GM19035 (cell line): Measurements from ENCODE around the gene CLCN1.

ENCODE experiments used
- ATAC-seq: cut with Tn5 transposase; IDR thresholded peaks from one replicate; pipeline ENCODE4 v1.9.1; 2021; ENCODE audit not compliant: unreplicated experiment

The CLCN1 gene

DNA sequence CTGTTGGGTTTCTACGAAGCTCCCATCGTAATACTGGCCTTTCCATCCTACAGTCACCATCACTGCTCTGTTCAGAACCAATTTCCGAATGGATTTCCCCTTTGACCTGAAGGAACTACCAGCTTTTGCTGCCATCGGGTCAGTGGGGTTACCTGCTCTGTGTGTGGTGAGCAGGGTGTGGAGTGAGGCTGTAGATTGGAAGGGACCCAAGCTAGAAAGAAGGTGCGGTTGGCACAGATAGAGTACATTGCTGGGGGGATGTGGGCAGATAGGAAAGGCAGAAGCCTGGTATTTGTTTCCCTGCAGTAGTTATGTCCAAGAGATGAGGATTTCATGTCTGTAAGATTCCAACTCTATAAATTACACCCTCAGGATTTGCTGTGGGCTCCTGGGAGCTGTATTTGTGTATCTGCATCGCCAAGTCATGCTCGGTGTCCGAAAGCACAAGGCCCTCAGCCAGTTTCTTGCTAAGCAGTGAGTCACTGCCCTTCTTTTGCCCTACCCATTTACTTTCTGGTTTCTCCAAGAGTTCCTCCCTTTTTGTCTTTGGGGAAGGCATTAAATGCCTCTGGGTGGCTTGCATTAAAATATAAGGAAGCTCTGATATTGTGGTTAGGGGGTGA, 15.4 kb downstream of the CLCN1 start:
- no peak for ATAC-seq

DNA sequence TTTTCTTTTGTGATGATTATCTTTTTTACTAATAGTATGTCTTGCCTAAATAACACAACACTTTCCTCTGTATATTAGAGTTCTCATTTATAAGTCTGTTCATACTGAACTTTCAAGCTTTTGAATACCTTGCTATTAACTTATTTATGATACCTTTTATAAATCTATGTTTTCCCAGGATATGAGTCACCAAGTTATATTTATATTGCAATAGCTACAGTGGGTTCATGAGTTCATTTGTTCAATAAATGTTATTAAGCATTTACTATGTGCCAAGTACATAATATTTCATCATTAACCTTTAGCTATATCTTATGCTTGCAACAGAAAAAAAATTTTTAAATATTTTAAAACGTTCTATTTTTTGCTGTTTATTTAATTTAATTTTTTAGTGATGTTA, 18.3 kb downstream of the CLCN1 start:
- no peak for ATAC-seq

- ATAC-seq: no peak
Measured at GRCh38 chr7:143337216-143337615, 21.3 kb downstream of the CLCN1 start.

- ATAC-seq: no peak
Measured at GRCh38 chr7:143341842-143342241, 25.9 kb downstream of the CLCN1 start.

DNA sequence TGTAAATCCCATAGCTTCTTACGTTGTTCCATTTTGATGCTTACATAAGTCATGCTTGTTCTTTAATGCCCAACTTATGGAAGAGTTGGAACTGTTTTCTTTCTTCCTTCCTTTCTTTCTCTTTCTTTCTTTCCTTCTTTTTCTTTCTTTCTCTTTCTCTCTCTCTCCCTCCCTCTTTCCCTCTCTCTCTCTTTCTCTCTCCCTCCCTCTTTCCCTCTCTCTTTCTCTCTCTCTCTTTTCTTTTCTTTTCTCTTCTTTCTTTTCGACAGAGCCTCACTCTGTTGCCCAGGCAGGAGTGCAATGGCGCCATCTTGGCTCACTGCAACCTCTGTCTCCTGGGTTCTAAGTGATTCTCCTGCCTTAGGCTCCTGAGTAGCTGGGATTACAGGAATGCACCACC, 27.7 kb downstream of the CLCN1 start:
- ATAC-seq: no peak

DNA sequence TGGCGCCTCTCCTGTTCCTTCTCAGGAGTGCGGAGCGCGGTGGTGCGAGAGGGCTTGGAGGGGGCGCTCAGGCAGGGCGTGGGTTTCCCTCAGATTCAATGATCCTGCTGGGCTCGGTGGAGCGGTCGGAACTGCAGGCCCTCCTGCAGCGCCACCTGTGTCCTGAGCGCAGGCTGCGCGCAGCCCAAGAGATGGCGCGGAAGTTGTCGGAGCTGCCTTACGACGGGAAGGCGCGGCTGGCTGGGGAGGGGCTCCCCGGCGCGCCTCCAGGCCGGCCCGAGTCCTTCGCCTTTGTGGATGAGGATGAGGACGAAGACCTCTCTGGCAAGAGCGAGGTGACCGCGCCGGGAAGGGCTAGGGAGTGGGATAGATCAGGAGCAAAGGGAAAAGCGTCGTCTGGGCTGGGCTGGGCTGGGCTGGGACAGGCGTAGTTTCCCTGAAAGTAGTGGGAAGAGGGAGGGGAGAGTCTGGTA, 29.6 kb downstream of the CLCN1 start:
- ATAC-seq: peak; percentile 83

DNA sequence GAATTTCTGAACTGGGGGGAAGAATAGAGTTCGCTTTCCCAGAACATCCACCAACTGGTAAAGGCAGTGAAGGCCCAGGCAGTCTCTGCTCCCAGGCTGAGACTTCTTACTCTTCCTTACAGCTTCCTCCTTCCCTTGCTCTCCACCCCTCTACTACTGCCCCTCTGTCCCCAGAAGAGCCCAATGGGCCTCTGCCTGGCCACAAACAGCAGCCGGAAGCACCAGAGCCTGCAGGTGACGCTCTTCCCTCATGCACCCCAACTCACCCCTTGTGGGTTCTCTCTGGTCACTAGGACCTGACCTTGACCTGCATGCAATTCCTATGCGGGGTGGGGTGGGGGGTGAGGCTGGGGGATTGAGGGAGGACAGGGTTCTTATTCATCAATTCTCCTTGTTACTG, 30.1 kb downstream of the CLCN1 start:
- ATAC-seq: no peak

DNA sequence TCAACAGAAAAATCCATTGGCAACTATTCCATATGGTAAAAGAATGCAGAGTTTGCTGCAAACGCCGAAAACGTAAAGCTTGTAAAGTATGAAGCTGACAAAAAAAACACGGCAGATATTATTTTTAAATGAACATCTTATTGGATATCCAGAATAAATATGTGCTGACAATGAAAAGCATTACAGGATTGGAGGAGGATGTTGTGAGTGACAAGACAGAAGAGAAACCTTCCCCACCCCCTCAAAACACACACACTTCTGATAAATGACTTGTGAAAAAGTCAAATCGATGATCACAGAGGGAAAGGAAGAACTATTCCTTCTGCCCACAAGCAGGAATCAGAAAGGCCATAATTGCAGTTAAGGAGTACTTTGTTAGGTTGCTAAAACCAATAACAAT, 32.0 kb downstream of the CLCN1 start:
- ATAC-seq: no peak

- ATAC-seq: no peak
Measured at GRCh38 chr7:143351060-143351459, 35.1 kb downstream of the CLCN1 start.

- ATAC-seq: no peak
Measured at GRCh38 chr7:143351574-143351973, 35.7 kb downstream of the CLCN1 start.

DNA sequence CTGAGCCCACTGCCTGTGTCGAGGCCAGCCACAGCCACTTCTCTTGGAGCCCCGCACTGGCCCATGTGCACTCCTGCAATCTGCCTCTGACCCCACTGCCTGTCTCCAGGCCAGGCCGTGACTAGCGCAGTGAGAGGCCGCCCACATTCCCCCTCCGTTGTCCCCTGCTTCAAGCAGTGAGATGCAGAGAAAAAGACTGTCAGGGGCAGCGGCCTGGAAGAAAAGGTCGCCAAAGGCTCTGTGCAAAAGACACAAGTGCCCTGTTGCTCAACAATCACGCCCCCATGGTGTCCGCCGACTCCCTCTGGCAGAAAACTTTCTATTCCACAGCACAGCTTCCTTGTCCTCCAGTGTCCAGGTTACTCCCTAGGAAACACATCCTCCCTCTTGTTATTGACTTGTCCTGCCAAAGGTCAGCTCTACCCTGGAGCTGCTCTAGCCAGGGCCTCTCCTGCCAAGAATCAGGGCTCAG, 36.7 kb downstream of the CLCN1 start:
- ATAC-seq: no peak

GRCh38 chr7:143354376-143354775, 38.5 kb downstream of the CLCN1 start:
- ATAC-seq: no peak

GRCh38 chr7:143354965-143355364, 39.1 kb downstream of the CLCN1 start:
- no peak for ATAC-seq

GRCh38 chr7:143355450-143356385, 39.8 kb downstream of the CLCN1 start:
- no peak for ATAC-seq

GRCh38 chr7:143356414-143357050, 40.6 kb downstream of the CLCN1 start:
- no peak for ATAC-seq

- ATAC-seq: no peak
Measured at GRCh38 chr7:143358626-143359025, 42.7 kb downstream of the CLCN1 start.

DNA sequence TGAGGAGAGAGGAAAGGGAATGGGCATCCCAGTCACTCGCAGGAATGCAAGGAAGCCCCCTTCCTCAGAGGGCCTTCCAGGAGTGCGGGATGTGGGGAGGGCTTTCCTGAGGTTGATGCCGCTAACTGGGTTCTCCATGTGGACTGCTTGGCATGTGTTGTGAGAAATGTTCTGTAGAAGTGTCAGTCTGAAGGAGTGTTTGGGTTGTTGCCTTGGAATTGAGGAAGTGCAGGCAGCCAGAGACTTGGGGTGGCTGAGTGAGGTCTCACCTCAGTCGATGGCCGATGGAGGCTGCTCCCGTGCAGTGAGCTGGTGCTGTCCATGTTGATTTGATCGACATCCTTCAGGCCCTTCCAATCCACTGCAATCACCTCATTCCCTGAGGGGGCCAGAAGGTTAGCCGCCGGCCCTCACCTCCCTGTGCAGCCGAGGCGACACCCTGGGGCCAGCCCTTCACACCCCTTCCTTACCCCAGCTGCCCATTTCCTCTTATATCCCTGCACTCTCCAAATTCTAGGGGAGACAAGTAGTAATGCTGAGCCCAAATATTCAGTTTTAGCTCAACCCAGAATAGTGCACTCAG, 44.0 kb downstream of the CLCN1 start:
- no peak for ATAC-seq

- no peak for ATAC-seq
Measured at GRCh38 chr7:143360788-143361551, 45.1 kb downstream of the CLCN1 start.

DNA sequence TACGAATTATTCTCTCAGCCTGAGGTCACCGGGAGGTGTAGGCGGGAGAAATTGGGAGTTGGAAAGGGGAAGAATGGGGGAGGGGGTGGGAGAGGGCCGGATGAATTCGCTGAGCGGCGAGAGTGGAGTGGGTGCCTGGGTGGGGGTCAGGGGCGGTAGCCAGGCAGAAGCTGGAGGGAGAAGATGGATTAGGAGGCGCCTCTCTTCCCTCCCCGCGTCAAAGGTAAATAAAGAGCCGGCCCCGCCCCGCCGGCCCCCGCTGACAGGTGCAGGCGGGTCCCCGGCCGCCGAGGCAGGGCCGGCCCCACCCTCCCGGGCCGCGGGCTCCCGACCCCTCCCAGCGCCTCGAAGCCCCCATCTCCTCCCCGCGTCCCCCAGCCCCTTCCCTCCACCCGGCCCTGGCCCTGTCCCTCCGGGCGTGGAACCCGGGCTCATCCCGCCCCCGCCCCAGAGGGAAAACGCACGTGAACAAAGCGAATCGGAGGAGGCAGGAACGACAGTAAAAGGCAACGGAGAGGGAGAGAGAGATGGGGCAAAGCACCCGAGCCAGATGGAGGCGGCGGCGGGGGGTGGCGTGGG, 45.7 kb downstream of the CLCN1 start:
- no peak for ATAC-seq
